ENCODE measurements around the gene GSDMA.
A peak's percentile ranks its signal among the peaks of the same experiment; 100 is the strongest.

GRCh38 chr17:39980351-39981206, 17.8 kb downstream of the GSDMA start, which contains the start of gene PSMD3:
- TF ChIP-seq POLR2A (IDR thresholded peaks at IDR 0.05; ENCODE audit: low read depth) (peak; percentile 88), EP300 (IDR thresholded peaks at IDR 0.05) (no peak), POLR2AphosphoS5 (IDR thresholded peaks at IDR 0.05) (peak; percentile 97 to 100)
